NB4 (cell line): ENCODE results near the gene AP2A2.

Experiments
- DNase-seq: peaks from one replicate; pipeline ENCODE4 v3.0.0; 2010; ENCODE audit warnings: low read depth
- H3K4me3 ChIP-seq: one replicate; pipeline ENCODE4 v1.5.1; 2011; ENCODE audit warnings: mild to moderate bottlenecking, low read depth, low read length, moderate library complexity
- CTCF ChIP-seq: IDR thresholded peaks from one replicate; pipeline ENCODE4 v1.5.1; 2012; ENCODE audit warnings: low read depth, low read length
- MYC ChIP-seq: IDR thresholded peaks from 2 replicates; pipeline ENCODE4 v1.6.1; 2011; ENCODE audit warnings: low read depth, low read length
- POLR2A ChIP-seq: IDR thresholded peaks from 2 replicates; pipeline ENCODE4 v1.6.1; 2011; ENCODE audit warnings: mild to moderate bottlenecking; ENCODE audit not compliant: insufficient read length; ENCODE audit errors: extremely low read depth
- TF ChIP-seq, protein P1 (sequence below): IDR thresholded peaks from 2 replicates; pipeline ENCODE4 v1.6.1; 2011; ENCODE audit warnings: low read depth, low read length

Gene AP2A2

GRCh38 chr11:1031121-1031899 is 105.6 kb downstream of the AP2A2 start:
- no peak overlapping the region for H3K4me3 ChIP-seq
- TF ChIP-seq CTCF (no peak), MYC (no peak), POLR2A (no peak)
- TF ChIP-seq, protein P1, sequence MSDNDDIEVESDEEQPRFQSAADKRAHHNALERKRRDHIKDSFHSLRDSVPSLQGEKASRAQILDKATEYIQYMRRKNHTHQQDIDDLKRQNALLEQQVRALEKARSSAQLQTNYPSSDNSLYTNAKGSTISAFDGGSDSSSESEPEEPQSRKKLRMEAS, result no peak
- no peak for DNase-seq

DNA sequence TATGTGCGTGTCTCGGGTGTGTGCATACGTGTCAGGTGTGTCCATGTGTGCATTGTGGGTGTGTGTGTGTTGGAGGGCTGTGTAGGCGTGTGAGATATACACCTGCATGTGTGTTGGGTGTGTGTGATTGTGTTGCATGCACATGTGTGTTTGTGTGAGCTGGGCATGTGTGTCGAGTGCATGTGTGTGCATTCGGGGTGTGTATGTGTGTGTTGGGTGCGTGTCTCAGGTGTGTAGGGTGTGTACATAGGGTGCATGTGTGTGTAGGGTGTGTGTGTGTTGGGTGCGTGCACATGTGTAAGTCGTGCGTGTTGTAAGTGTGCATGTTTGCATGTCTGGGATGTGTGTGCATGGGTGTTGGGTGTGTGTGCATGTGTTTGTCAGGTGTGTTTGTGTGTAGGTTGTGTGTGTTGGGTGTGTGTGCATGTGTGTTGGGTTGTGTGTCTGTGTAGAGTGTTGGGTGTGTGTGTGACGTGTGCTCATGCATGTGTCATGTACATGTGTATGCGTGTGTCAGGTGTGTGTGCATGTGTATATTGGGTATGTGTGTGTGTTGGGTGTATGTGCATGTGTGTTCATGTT is 106.7 kb downstream of the AP2A2 start:
- no peak overlapping the region for H3K4me3 ChIP-seq
- DNase-seq, result no peak
- no peak for TF ChIP-seq CTCF

DNA sequence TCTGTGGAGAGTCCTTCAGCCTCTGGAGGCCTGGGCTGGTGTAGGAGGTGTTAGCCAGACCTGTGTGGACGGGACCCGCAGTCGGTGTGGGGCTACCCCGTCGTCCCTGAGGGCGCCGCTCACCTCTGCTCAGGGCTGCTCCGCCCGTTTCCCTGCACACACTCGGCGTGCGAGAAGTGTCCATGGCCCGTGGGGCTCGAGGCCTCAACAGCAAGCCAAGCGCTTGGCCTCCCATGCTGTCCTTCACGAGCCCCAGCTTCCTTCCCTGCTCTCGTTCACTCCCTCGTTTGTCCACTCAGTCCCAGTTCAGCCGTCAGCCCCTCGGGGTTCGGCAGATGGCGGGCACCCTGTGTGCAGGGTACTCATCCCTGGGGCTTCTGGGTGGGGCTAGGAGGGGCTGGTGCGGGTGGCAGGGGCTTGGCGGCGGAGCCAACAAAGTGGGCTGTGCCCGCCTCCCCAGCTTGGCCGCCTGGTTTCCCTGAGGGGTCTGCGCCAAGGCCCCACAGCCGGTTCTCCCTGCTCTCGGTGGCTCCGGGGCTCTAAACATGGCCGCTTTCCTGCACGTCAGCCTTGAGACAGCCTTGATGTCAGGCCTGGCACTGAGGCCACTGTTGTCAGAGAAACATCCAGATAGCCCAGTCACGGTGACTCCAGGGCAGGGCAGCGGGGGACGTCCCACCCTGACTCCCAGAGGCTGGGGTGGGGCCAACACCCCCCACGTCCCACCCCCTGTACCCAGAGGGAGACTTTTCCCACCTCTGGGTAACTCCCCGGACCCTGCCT is 107.5 kb downstream of the AP2A2 start:
- H3K4me3 ChIP-seq, result no peak overlapping the region
- DNase-seq, result no peak
- TF ChIP-seq CTCF, result no peak
- no peak for TF ChIP-seq POLR2A
- TF ChIP-seq, protein P1, result no peak
- TF ChIP-seq MYC, result no peak

DNA sequence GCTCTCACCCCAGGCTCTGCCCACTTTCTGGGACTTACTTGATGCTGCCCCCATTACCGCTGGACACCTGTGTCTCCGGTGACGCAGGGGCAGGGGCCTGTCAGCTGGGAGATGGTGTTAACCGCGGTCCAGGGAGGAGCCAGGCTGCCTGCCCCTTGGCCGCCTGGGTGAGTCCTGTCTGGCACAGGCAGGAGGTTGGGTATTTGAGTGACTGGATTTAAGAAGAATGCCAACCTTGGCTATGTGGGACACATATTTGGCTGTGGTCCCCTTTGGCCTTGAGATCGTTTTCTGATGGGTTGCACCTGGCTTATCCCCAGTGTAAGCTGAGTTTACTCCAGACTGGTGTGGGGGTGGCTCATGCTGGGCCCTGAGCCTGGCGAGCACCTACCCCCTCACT is 108.3 kb downstream of the AP2A2 start:
- TF ChIP-seq, protein P1, result no peak
- no peak for TF ChIP-seq POLR2A
- TF ChIP-seq MYC, result no peak
- no peak for TF ChIP-seq CTCF
- no peak for DNase-seq
- H3K4me3 ChIP-seq, result no peak overlapping the region

DNA sequence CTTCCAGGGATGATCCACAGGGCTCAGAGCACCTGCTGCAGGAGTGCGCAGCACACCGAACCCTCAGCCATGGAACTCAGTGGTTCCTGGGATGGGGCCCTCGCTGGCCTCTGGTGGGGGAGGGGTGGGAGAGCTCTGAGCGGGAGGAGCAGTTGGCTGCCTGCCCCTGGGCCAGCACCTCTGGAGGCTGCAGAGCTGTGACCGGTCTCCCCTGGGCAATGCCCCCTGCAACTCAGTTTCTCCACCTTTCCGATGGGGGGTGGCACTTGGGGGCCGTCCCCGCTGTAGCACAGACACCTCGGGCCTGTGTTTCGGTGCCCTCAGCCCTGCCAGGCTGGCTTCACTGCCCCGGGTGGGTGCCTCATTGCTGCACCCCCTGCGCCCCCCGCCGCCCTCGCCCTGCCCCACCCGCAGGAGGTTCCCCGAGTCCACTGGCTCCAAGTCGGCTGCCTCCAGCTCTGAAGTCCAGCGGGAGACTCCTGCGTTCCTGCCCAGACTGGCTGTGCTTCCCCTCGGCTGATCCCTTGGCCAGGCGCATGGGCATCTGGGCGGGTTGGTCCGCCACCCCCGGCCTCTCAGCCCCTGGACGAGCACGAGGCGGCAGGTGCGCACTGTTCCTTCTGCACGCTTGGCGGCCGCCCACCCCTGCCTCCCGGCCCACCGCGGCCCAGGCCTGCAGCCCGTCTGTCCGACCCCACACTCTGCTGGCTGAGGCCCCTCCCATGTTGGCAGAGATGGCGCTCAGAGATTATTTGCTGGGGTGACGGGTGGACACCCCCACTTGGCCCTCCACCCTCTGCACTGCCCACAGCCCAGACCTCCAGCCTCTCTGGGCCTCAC is 109.0 kb downstream of the AP2A2 start:
- H3K4me3 ChIP-seq, result no peak overlapping the region
- TF ChIP-seq CTCF (no peak), POLR2A (no peak)
- TF ChIP-seq, protein P1, result no peak
- DNase-seq, result no peak
